CD4-positive, alpha-beta T cell treated with Interleukin-4 for 1 hour (primary cell): ENCODE measurements around the gene ATP5PD.
"Not testable (repeated sequence)": the region's sequence is repeated elsewhere in the genome, so short reads cannot be mapped to it uniquely, and the experiment has no call there.

ENCODE experiments used
- DNase-seq, 2 donors: peaks; one replicate each; pipeline ENCODE4 v3.0.0-alpha.2; 2020 to 2022

ATP5PD gene

GRCh38 chr17:75049057-75049456 is 2.3 kb upstream of the ATP5PD start:
- DNase-seq: no peak

DNA sequence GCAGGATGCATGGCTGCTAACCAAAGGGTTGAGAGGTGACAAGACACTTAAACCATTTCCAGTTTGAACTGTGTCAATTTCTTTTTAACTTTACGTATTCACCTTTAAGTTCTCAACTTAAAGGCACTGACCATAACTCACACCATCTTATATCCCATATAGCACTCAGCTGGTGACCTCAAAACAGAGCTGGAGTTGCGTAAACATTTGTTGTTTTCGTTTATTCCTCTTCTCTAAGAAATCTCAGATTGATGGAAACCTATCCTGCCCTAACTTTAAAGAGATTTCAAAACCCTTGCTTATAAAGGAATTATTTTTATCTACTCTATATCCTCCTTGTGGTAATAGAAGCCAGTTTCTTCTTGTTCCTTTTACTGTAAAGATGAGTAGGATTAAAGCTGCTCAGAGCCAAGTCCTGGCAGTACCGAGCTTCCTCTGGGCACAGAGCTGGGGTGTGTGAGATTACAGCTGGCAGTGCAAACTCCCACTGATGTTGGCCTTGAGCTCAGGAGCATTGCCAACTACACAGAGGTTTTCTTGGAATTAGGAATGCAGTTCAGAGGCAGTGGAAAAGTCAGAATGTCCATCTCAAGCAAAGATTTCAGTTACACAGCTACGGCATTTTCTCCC is 1.6 kb upstream of the ATP5PD start:
- no peak for DNase-seq

DNA sequence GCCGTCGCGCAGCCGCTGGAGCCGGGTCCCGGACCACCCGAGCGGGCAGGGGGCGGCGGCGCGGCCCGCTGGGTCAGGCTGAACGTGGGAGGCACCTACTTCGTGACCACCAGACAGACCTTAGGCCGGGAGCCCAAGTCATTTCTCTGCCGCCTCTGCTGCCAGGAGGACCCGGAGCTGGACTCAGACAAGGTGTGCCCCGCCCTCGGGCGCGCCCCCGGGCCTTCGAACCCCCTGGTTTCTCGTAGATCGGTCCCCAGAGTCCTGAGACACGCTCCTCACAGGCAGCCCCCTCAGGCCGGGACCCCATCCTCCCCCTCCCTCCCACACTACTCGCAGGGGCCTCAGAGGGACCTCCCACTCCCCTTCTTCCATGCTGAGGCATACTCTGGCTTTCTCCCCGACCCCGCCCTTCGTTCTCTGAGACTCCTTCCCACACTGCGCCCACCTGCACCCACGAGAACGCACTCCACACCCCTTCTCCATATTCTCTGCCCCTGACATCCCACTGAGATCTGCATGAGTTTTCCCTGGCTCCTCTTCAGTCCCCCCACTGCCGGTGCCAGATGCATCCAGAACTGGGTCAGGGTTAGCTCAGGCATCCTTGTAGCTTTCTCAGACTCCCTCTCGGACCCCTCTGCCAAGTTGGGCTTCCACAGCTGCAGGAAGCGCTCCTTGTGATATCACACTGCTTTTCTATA is 779 bp upstream of the ATP5PD start:
- DNase-seq: peak in 1 of 2 donors; percentile 19

DNA sequence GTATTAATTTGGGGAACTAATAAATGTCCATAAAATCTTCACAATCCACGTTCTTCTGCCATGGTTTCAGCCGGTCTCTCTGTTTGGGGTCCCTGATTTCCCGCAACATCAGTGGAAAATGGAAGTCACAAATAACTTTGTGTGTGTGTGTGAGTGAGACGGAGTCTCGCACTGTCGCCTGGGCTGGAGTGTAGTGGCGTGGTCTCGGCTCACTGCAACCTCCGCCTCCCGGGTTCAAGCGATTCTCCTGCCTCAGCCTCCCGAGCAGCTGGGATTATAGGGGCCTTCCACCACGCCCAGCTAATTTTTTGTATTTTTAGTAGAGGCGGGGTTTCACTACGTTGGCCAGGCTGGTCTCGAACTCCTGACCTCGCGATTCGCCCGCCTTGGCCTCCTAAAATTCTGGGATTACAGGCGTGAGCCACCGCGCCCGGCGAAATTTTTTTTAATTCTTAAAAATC is 793 bp downstream of the ATP5PD start:
- DNase-seq: not testable (repeated sequence)

GRCh38 chr17:75044716-75045115 is 2.1 kb downstream of the ATP5PD start:
- DNase-seq: no peak

- DNase-seq: not testable (repeated sequence)
Observed at GRCh38 chr17:75043789-75044188, 3.0 kb downstream of the ATP5PD start.

GRCh38 chr17:75041656-75042280 is 5.0 kb downstream of the ATP5PD start:
- DNase-seq: no peak

GRCh38 chr17:75039238-75039637 is 7.5 kb downstream of the ATP5PD start:
- DNase-seq: no peak

- DNase-seq: peak; percentile 95
Observed at GRCh38 chr17:75036643-75037268, 10.0 kb downstream of the ATP5PD start.

DNA sequence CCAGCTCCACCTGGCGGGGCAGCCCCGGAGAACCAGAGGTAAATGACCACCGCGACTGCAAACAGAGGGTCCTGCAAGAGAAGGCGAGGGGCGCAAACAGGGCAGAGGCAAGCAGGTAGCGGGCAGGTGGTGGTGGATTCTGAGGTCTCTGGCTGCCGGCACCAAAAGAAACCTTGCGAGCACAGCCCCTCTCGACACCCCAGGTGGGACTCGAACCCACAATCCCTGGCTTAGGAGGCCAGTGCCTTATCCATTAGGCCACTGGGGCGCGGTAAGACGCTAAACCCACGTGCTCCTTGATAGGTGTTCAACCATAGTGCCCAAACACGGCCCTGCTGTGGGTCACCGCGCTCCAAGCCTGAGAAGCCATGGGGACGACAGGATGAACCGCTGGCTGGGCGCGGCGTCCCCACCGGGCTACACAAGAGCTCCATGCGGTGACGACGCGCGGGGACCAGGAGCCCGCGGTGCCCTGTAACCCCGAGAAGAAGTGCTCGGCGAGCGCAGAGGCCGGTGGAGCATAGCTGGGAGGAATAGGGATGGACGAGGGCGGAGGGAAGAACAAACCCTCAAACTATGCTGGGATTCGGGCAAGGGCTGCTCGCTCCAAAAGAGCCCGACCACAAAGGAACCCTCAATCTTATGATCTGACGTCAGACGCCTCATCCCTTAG is 12.4 kb downstream of the ATP5PD start:
- peak; percentile 88 to 89 for DNase-seq

- DNase-seq: peak; percentile 90 to 91
Observed at GRCh38 chr17:75033346-75034235, 13.2 kb downstream of the ATP5PD start.

GRCh38 chr17:75032720-75033280 is 14.0 kb downstream of the ATP5PD start:
- DNase-seq: peak; percentile 12 to 28

GRCh38 chr17:75031972-75032719 is 14.6 kb downstream of the ATP5PD start:
- DNase-seq: peak; percentile 71 to 72

- no peak for DNase-seq
Observed at GRCh38 chr17:75030161-75030560, 16.6 kb downstream of the ATP5PD start.

DNA sequence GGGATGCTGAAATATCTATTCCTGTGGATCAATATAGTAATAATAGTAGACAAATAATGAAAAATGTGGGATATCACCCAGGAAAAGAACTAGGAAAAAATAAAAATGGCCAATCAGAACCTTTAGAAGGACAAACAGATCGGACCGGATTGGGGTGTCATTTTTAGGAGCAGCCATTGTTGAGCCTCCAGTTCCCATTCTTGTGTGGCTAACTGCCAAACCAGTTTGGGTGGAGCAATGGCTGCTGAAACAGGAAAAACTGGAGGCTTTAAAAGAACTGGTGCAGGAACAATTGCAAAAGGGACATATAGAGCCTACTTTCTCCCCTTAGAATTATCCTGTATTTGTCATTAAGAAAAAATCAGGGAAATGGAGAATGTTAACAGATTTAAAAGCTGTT is 20.1 kb downstream of the ATP5PD start:
- DNase-seq: not testable (repeated sequence)

DNA sequence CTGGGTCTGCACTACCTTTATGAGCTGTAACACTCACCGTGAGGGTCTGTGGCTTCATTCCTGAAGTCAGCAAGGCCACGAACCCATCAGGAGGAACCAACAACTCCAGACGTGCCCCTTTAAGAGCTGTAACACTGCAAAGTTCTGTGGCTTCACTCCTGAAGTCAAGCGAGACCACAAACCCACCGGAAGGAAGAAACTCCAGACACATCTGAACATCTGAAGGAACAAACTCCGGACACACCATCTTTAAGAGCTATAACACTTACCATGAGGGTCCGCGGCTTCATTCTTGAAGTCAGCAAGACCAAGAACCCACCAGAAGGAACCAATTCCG is 21.4 kb downstream of the ATP5PD start:
- not testable (repeated sequence) for DNase-seq

DNA sequence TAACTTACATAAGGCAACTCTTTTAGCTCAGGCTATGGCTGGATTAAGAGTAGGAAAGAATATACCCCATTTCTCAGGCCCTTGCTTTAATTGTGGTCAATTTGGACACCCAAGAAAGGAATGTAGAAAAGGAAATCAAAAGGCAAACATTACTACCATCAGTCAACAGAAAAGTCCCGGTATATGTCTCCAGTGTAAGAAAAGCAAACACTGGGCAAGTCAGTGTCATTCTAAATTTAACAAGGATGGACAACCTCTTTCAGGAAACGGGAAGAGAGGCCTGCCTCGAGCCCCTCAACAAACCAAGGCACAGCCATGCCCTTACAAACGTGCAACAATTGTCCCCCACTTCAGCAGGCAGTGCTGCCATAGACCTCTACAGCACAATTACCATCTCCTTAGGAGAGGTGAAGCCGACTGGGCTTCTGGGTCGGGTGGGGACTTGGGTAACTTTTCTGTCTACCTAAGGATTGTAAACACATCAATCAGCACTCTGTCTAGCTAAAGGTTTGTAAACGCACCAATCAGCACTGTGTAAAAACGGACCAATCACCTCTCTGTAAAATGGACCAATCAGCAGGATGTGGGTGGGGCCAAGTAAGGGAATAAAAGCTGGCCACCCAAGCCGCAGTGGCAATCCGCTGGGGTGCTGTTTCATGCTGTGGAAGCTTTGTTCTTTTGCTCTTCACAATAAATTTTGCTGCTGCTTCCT is 21.9 kb downstream of the ATP5PD start:
- DNase-seq: peak; percentile 51 to 53

- DNase-seq: no peak
Observed at GRCh38 chr17:75020331-75021110, 26.2 kb downstream of the ATP5PD start.

DNA sequence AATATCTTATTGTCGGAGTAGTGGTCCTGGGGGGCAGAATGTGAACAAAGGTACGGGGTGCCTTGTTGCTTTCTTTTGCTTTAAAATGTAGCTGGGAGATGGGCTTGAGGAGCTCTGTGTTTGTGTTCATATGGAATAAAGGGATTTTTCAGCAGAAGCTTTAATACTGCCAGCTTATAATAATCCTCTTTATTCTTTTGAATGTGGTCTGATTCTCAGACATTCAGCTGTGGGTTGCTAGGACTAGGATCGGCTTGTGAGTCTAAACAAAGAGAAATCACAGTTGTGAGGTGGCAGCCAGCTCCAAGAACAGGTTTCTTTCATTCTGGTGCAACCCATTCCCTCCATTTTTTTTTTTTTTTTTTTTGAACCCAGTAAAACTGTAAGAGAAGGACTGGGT is 27.1 kb downstream of the ATP5PD start:
- no peak for DNase-seq
